K562 (cell line): Measurements from ENCODE around the gene AGRN. TPM values are rescaled to one million over a fixed set of nuclear protein-coding genes. Genes with fewer than 3 reads are reported as not detected.

Experiments
- CCAR2 ChIP-seq: fragments of 200-400 bp; formaldehyde crosslinking; IDR thresholded peaks from 2 replicates; pipeline ENCODE4 v1.6.1; 2017; ENCODE audit warnings: mild to moderate bottlenecking, low read depth, low read length
- CEBPB ChIP-seq: fragments of 450-650 bp; IDR thresholded peaks from 2 replicates; pipeline ENCODE4 v1.6.1; 2016; ENCODE audit warnings: missing genetic modification characterization, missing compliant biosample characterization
- ELF1 ChIP-seq: fragments of 200-800 bp; sonication (Bioruptor generic); IDR thresholded peaks from 2 replicates; pipeline ENCODE4 v1.6.1; 2016; ENCODE audit warnings: missing genetic modification characterization, missing compliant biosample characterization
- ETV1 ChIP-seq: fragments of 450-650 bp; conservative IDR thresholded peaks from 2 replicates; pipeline ENCODE4 v1.6.1; 2016; ENCODE audit warnings: missing genetic modification characterization, control low read depth, low read depth, missing compliant biosample characterization
- PTRF ChIP-seq: fragments of 450-650 bp; IDR thresholded peaks from 2 replicates; pipeline ENCODE4 v1.6.1; 2016; ENCODE audit warnings: mild to moderate bottlenecking, missing genetic modification characterization, missing compliant biosample characterization
- ZFX ChIP-seq: sonication (generic); formaldehyde crosslinking; IDR thresholded peaks from 2 replicates; pipeline ENCODE4 v1.8.0; 2022; ENCODE audit warnings: mild to moderate bottlenecking, missing genetic modification reagents, moderate library complexity
- ZNF263 ChIP-seq: sonication (generic); formaldehyde crosslinking; IDR thresholded peaks from 2 replicates; pipeline ENCODE4 v1.8.0; 2022; ENCODE audit warnings: mild to moderate bottlenecking, missing genetic modification reagents, borderline replicate concordance
- ZNF436 ChIP-seq: fragments of 250-450, 450-650 bp; sonication (Bioruptor Pico); formaldehyde crosslinking; IDR thresholded peaks from 2 replicates; pipeline ENCODE4 v1.7.0; 2020; ENCODE audit warnings: mild to moderate bottlenecking
- ZNF778 ChIP-seq: fragments of 450-650 bp; formaldehyde crosslinking; IDR thresholded peaks from 2 replicates; pipeline ENCODE4 v1.4.0; 2020; ENCODE audit warnings: mild to moderate bottlenecking, moderate library complexity
- ZNF830 ChIP-seq: fragments of 250-450 bp; sonication (Bioruptor Pico); IDR thresholded peaks from 2 replicates; pipeline ENCODE4 v1.5.0; 2021; ENCODE audit warnings: mild to moderate bottlenecking
- polyA plus RNA-seq, 8 experiments: library from polyadenylated mRNA; depleted of rRNA in 4 of 8; stranded (reverse) in 5 of 8; unstranded in 3 of 8; fragments of >200 nt; fragmentation: Nextera tagmentation in 2 of 8; fragmentation: Illumina TruSeq in 1 of 8; extraction: Ambion mirVana in 2 of 8; extraction: Trizol in 1 of 8; gene quantifications; 2 replicates each; pipeline versions ENCODE4 v1.2.1 to v1.2.3, GENCODE V29; 2011 to 2014; ENCODE audit warnings: inconsistent platforms in 1 of 8, missing spikeins in 1 of 8
- total RNA-seq, 7 experiments: library from RNA; depleted of rRNA in 6 of 7; stranded (reverse); fragments of >200 nt in 6 of 7; fragmentation: Illumina TruSeq in 2 of 7; extraction: Trizol in 2 of 7; gene quantifications; 2 replicates each; pipeline versions ENCODE4 v1.2.1 to v1.2.3, GENCODE V29; 2011 to 2021; ENCODE audit warnings: low replicate concordance in 1 of 7
- TF ChIP-seq, protein P1 (sequence below): sonication (generic); formaldehyde crosslinking; IDR thresholded peaks from 2 replicates; pipeline ENCODE4 v1.8.0; 2022; ENCODE audit warnings: mild to moderate bottlenecking, missing genetic modification reagents
- TF ChIP-seq, protein P2 (sequence below): fragments of 450-650 bp; conservative IDR thresholded peaks from 2 replicates; pipeline ENCODE4 v1.6.1; 2016; ENCODE audit warnings: missing genetic modification characterization, low read depth, mild to moderate bottlenecking, control low read depth, missing compliant biosample characterization
- TF ChIP-seq, protein P3 (sequence below), 2 experiments: fragments of 150-350 bp in 1 of 2; IDR thresholded peaks; 2 replicates each; pipeline ENCODE4 v1.6.1; 2012 to 2016; ENCODE audit warnings: low read depth in 2 of 2, low read length in 2 of 2, mild to moderate bottlenecking in 1 of 2, moderate library complexity in 1 of 2
- TF ChIP-seq, protein P4 (sequence below), 2 experiments: IDR thresholded peaks; 2 replicates each; pipeline ENCODE4 v1.6.1; 2012; ENCODE audit warnings: improper control_type of control experiment in 2 of 2, low read depth in 2 of 2, low read length in 2 of 2, borderline replicate concordance in 1 of 2

Gene AGRN
- total and polyA plus RNA-seq, 9 of the 15 experiments (the other 6 are each of a cell fraction or from before 2014, with no cell fraction given) = 0.04 to 111 (median 18.1) TPM

DNA sequence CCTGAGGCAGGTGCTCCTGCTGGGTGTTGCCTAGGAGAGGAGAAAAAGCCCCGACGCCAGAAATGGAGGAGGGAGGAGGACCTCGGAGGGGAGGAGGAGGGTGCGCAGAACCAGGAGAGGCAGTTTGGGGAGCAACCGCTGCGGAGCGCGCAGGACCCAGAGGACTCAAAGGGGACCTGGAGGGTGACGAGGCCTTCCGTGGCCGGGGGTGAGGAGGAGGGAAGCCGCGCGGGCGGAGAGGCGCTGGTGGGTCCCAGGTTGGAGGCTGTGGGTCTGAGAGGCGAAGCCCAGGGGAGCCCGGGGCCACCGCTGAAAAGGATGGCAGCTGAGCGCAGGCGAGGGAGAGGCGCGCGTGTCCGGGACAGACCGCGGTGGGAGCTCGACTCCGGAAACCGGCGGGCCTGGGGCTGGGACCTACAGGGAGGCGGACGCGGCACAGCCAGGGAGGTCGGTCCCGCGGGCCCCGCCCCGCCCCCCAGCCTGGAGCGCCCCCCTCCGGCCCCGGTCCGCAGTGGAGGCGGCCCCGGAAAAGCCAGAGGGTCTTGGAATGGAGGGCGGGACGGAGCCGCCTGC lies 39.1 kb downstream of the AGRN start (continued):
- TF ChIP-seq, protein P1, sequence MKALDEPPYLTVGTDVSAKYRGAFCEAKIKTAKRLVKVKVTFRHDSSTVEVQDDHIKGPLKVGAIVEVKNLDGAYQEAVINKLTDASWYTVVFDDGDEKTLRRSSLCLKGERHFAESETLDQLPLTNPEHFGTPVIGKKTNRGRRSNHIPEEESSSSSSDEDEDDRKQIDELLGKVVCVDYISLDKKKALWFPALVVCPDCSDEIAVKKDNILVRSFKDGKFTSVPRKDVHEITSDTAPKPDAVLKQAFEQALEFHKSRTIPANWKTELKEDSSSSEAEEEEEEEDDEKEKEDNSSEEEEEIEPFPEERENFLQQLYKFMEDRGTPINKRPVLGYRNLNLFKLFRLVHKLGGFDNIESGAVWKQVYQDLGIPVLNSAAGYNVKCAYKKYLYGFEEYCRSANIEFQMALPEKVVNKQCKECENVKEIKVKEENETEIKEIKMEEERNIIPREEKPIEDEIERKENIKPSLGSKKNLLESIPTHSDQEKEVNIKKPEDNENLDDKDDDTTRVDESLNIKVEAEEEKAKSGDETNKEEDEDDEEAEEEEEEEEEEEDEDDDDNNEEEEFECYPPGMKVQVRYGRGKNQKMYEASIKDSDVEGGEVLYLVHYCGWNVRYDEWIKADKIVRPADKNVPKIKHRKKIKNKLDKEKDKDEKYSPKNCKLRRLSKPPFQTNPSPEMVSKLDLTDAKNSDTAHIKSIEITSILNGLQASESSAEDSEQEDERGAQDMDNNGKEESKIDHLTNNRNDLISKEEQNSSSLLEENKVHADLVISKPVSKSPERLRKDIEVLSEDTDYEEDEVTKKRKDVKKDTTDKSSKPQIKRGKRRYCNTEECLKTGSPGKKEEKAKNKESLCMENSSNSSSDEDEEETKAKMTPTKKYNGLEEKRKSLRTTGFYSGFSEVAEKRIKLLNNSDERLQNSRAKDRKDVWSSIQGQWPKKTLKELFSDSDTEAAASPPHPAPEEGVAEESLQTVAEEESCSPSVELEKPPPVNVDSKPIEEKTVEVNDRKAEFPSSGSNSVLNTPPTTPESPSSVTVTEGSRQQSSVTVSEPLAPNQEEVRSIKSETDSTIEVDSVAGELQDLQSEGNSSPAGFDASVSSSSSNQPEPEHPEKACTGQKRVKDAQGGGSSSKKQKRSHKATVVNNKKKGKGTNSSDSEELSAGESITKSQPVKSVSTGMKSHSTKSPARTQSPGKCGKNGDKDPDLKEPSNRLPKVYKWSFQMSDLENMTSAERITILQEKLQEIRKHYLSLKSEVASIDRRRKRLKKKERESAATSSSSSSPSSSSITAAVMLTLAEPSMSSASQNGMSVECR (CRISPR knock-in tag) = peak; percentile 11; the same call in 1 of the 2 replicates
- TF ChIP-seq PTRF (tag) (no peak), ZNF778 (CRISPR knock-in tag) (no peak), CCAR2 (no peak), ZNF436 (CRISPR knock-in tag) (no peak), ZNF830 (0 out of 2 replicates have a peak, but pooled peaks have one; percentile 51), CEBPB (tag) (no peak), ELF1 (tag) (peak; percentile 76), ETV1 (tag) (peak; percentile 46; the same call in 1 of the 2 replicates), ZFX (CRISPR knock-in tag) (peak; percentile 53), ZNF263 (peak; percentile 97)
- TF ChIP-seq, protein P2, sequence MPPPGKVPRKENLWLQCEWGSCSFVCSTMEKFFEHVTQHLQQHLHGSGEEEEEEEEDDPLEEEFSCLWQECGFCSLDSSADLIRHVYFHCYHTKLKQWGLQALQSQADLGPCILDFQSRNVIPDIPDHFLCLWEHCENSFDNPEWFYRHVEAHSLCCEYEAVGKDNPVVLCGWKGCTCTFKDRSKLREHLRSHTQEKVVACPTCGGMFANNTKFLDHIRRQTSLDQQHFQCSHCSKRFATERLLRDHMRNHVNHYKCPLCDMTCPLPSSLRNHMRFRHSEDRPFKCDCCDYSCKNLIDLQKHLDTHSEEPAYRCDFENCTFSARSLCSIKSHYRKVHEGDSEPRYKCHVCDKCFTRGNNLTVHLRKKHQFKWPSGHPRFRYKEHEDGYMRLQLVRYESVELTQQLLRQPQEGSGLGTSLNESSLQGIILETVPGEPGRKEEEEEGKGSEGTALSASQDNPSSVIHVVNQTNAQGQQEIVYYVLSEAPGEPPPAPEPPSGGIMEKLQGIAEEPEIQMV (tag) = peak; percentile 92
- TF ChIP-seq, protein P3, sequence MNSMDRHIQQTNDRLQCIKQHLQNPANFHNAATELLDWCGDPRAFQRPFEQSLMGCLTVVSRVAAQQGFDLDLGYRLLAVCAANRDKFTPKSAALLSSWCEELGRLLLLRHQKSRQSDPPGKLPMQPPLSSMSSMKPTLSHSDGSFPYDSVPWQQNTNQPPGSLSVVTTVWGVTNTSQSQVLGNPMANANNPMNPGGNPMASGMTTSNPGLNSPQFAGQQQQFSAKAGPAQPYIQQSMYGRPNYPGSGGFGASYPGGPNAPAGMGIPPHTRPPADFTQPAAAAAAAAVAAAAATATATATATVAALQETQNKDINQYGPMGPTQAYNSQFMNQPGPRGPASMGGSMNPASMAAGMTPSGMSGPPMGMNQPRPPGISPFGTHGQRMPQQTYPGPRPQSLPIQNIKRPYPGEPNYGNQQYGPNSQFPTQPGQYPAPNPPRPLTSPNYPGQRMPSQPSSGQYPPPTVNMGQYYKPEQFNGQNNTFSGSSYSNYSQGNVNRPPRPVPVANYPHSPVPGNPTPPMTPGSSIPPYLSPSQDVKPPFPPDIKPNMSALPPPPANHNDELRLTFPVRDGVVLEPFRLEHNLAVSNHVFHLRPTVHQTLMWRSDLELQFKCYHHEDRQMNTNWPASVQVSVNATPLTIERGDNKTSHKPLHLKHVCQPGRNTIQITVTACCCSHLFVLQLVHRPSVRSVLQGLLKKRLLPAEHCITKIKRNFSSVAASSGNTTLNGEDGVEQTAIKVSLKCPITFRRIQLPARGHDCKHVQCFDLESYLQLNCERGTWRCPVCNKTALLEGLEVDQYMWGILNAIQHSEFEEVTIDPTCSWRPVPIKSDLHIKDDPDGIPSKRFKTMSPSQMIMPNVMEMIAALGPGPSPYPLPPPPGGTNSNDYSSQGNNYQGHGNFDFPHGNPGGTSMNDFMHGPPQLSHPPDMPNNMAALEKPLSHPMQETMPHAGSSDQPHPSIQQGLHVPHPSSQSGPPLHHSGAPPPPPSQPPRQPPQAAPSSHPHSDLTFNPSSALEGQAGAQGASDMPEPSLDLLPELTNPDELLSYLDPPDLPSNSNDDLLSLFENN (IDR thresholded peaks at IDR 0.05; ENCODE audit: low read depth in 2 of 2, low read length in 2 of 2) = no peak
- TF ChIP-seq, protein P4, sequence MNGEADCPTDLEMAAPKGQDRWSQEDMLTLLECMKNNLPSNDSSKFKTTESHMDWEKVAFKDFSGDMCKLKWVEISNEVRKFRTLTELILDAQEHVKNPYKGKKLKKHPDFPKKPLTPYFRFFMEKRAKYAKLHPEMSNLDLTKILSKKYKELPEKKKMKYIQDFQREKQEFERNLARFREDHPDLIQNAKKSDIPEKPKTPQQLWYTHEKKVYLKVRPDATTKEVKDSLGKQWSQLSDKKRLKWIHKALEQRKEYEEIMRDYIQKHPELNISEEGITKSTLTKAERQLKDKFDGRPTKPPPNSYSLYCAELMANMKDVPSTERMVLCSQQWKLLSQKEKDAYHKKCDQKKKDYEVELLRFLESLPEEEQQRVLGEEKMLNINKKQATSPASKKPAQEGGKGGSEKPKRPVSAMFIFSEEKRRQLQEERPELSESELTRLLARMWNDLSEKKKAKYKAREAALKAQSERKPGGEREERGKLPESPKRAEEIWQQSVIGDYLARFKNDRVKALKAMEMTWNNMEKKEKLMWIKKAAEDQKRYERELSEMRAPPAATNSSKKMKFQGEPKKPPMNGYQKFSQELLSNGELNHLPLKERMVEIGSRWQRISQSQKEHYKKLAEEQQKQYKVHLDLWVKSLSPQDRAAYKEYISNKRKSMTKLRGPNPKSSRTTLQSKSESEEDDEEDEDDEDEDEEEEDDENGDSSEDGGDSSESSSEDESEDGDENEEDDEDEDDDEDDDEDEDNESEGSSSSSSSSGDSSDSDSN (IDR thresholded peaks at IDR 0.05; ENCODE audit: borderline replicate concordance in 1 of 2, low read depth in 2 of 2, low read length in 2 of 2) = 0 out of 4 replicates have a peak, but pooled peaks have one; percentile 14 to 26
